ENCODE results near the gene MYO9A. TPM values are rescaled to one million over a fixed set of nuclear protein-coding genes. Genes with fewer than 3 reads are reported as not detected.
"Not testable (repeated sequence)": the region's sequence is repeated elsewhere in the genome, so short reads cannot be mapped to it uniquely, and the experiment has no call there.

MYO9A gene
- total RNA-seq, 4 donors from 2014 or later = 61.2 to 99.9 (median 79.9) TPM

- Histone ChIP-seq H3K36me3 (no peaks in the 10 kb centered on the region), H3K4me1 (peaks cover 0 to 51% (median 11%) of the 10 kb centered on the region in 4 donors), H3K9me3 (no peaks in the 10 kb centered on the region), H3K27me3 (no peaks in the 10 kb centered on the region), H3K4me3 (no peak overlapping the region), H3K27ac (no peak overlapping the region)
- 64 to 74% methylated on average over 3 of the region's 3 CpGs for WGBS, 2 donors
- DNase-seq (ENCODE audit: low spot score in 2 of 2) = no peak
- no peak for TF ChIP-seq EP300 (IDR thresholded peaks at IDR 0.05)
- TF ChIP-seq, protein P1, sequence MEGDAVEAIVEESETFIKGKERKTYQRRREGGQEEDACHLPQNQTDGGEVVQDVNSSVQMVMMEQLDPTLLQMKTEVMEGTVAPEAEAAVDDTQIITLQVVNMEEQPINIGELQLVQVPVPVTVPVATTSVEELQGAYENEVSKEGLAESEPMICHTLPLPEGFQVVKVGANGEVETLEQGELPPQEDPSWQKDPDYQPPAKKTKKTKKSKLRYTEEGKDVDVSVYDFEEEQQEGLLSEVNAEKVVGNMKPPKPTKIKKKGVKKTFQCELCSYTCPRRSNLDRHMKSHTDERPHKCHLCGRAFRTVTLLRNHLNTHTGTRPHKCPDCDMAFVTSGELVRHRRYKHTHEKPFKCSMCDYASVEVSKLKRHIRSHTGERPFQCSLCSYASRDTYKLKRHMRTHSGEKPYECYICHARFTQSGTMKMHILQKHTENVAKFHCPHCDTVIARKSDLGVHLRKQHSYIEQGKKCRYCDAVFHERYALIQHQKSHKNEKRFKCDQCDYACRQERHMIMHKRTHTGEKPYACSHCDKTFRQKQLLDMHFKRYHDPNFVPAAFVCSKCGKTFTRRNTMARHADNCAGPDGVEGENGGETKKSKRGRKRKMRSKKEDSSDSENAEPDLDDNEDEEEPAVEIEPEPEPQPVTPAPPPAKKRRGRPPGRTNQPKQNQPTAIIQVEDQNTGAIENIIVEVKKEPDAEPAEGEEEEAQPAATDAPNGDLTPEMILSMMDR (IDR thresholded peaks at IDR 0.05) = no peak
- no peak for TF ChIP-seq POLR2A (IDR thresholded peaks at IDR 0.05)
Measured at GRCh38 chr15:72105111-72105510, 12.8 kb downstream of the MYO9A start.

GRCh38 chr15:72100551-72100950 is 17.4 kb downstream of the MYO9A start:
- DNase-seq (ENCODE audit: low spot score in 2 of 2); H3K27me3 ChIP-seq; H3K9me3 ChIP-seq; H3K36me3 ChIP-seq; H3K27ac ChIP-seq; H3K4me3 ChIP-seq: not testable (repeated sequence)
- peaks cover 0 to 42% (median 5%) of the 10 kb centered on the region in 4 donors for H3K4me1 ChIP-seq
- no CpG with 5 or more reads among the region's 33 CpGs for WGBS, 2 donors

GRCh38 chr15:72099155-72099554 is 18.8 kb downstream of the MYO9A start:
- Histone ChIP-seq H3K27ac (no peak overlapping the region), H3K4me3 (no peak overlapping the region), H3K9me3 (no peaks in the 10 kb centered on the region), H3K4me1 (peaks cover 0 to 31% (median 5%) of the 10 kb centered on the region in 4 donors), H3K27me3 (no peaks in the 10 kb centered on the region), H3K36me3 (peaks cover 0 to 8% (median 0%) of the 10 kb centered on the region in 3 donors)
- DNase-seq (ENCODE audit: low spot score in 2 of 2) = no peak
- 90 to 94% methylated on average over 4 of the region's 4 CpGs for WGBS, 2 donors
- TF ChIP-seq, protein P1 (IDR thresholded peaks at IDR 0.05) = no peak
- no peak for TF ChIP-seq POLR2A (IDR thresholded peaks at IDR 0.05)
- TF ChIP-seq EP300 (IDR thresholded peaks at IDR 0.05) = no peak

DNA sequence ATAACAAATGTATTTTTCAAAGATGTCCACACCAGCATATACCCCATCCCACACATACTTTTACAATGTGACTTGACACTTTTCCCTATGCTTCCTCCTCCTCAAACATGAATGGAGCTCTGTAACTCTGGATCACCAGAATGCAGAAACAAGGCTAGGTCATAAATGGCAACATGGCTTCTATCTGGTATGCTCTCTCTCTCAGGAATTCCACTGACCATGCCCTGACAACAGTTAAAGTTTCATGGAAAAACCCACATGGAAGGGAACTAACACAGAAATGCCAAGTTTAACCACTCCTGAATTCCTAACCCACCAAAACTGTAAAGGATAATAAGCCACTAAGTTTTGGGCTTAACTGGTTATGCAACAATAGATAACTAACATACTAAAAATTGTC is 19.9 kb downstream of the MYO9A start:
- H3K9me3 ChIP-seq = no peaks in the 10 kb centered on the region
- H3K4me3 ChIP-seq = no peak overlapping the region
- no peak overlapping the region for H3K27ac ChIP-seq
- H3K36me3 ChIP-seq = peaks cover 0 to 8% (median 0%) of the 10 kb centered on the region in 3 donors
- TF ChIP-seq, protein P1 (IDR thresholded peaks at IDR 0.05) = no peak
- no peak for TF ChIP-seq EP300 (IDR thresholded peaks at IDR 0.05)
- TF ChIP-seq POLR2A (IDR thresholded peaks at IDR 0.05) = no peak
- peaks cover 0 to 19% (median under 1%) of the 10 kb centered on the region in 4 donors for H3K4me1 ChIP-seq
- H3K27me3 ChIP-seq = no peaks in the 10 kb centered on the region
- DNase-seq (ENCODE audit: low spot score in 2 of 2) = no peak

DNA sequence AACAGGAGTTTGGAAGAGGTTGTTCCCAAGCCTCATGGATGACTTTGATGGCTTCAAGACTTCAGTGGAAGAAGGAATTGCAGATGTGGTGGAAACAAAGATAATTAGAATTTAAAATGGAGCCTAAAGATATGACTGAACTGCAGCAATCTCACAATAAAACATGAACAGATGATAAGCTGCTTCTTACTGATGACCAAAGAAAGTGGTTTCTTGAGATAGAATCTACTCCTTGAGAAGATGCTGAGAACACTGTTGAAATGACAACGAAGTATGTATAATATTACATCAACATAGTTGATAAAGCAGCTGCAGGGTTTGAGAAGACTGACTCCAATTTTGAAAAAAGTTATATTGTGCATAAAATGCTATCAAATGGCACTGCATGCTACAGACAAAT is 21.2 kb downstream of the MYO9A start:
- peaks cover 0 to 13% (median 0%) of the 10 kb centered on the region in 4 donors for H3K4me1 ChIP-seq
- peaks cover 0 to 8% (median 0%) of the 10 kb centered on the region in 3 donors for H3K36me3 ChIP-seq
- no peak overlapping the region for H3K4me3 ChIP-seq
- no peak for TF ChIP-seq POLR2A (IDR thresholded peaks at IDR 0.05)
- no peak for TF ChIP-seq EP300 (IDR thresholded peaks at IDR 0.05)
- TF ChIP-seq, protein P1 (IDR thresholded peaks at IDR 0.05) = no peak
- no peak overlapping the region for H3K27ac ChIP-seq
- H3K9me3 ChIP-seq = no peaks in the 10 kb centered on the region
- H3K27me3 ChIP-seq = no peaks in the 10 kb centered on the region
- 94 to 98% methylated on average over 1 of the region's 1 CpG for WGBS, 2 donors
- DNase-seq (ENCODE audit: low spot score in 2 of 2) = no peak

DNA sequence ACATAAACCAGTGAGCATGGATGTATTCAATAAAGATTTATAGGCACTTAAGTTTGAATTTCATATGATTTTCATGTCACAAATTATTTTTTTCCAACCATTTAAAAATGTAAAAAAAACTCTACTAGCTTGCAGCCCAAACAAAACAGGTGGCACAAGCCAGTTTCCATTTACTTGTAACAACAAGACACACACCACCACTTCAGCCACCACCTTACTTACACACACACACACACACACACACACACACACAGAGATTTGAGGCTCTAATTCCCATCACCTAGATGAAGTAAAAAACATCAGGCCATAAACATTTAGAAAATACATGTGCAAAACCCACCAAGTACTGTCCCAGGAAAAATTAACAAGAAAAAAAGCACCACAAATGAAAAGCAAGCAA is 25.3 kb downstream of the MYO9A start:
- Histone ChIP-seq H3K36me3 (peaks cover 0 to 8% (median 0%) of the 10 kb centered on the region in 3 donors), H3K27ac (no peak overlapping the region), H3K4me1 (peaks cover 0 to 4% (median 0%) of the 10 kb centered on the region in 4 donors), H3K9me3 (no peaks in the 10 kb centered on the region), H3K27me3 (no peaks in the 10 kb centered on the region), H3K4me3 (no peak overlapping the region)
- no peak for DNase-seq (ENCODE audit: low spot score in 2 of 2)
- TF ChIP-seq EP300 (IDR thresholded peaks at IDR 0.05) (no peak), POLR2A (IDR thresholded peaks at IDR 0.05) (no peak)
- TF ChIP-seq, protein P1 (IDR thresholded peaks at IDR 0.05) = no peak
